Lower lobe of right lung (tissue), 2 donors: ENCODE measurements around the gene INO80D. TPM values are rescaled to one million over a fixed set of nuclear protein-coding genes. Genes with fewer than 3 reads are reported as not detected.
"Not testable (repeated sequence)": the region's sequence is repeated elsewhere in the genome, so short reads cannot be mapped to it uniquely, and the experiment has no call there.

Experiments
- ATAC-seq, 2 donors: fragments of 200-7000 bp; cut with Tn5 transposase; one replicate each; pipeline ENCODE4 v1.9.1; 2020 to 2022; ENCODE audit warnings: mild to moderate bottlenecking in 2 of 2, moderate library complexity in 2 of 2
- DNase-seq: peaks from one replicate; pipeline ENCODE4 v3.0.0-alpha.2; 2020
- H3K27ac ChIP-seq: fragments of 200-600 bp; one replicate; pipeline ENCODE4 v1.8.0; 2022
- H3K27me3 ChIP-seq: fragments of 200-600 bp; one replicate; pipeline ENCODE4 v1.8.0; 2022; ENCODE audit warnings: low read depth
- H3K36me3 ChIP-seq: fragments of 200-600 bp; one replicate; pipeline ENCODE4 v1.8.0; 2022; ENCODE audit warnings: mild to moderate bottlenecking
- H3K4me1 ChIP-seq: fragments of 200-600 bp; one replicate; pipeline ENCODE4 v1.8.0; 2022
- H3K4me3 ChIP-seq: fragments of 200-600 bp; one replicate; pipeline ENCODE4 v1.8.0; 2022; ENCODE audit warnings: mild to moderate bottlenecking
- H3K9me3 ChIP-seq: fragments of 200-600 bp; one replicate; pipeline ENCODE4 v1.8.0; 2022
- intact Hi-C: fragments of 100-400 bp; cut with DNase I; formaldehyde crosslinking; loops from one replicate; pipeline ENCODE4 v1.11.0; 2022
- total RNA-seq: library from RNA; stranded (reverse); fragmentation: NEBNext Ultra II Directional; extraction: Animal tissue kit (Norgen Biotek cat#: 25700); gene quantifications from one replicate; pipeline ENCODE4 v1.2.1, GENCODE V29; 2021
- TF ChIP-seq, protein P1 (sequence below): fragments of 200-600 bp; IDR thresholded peaks from one replicate; pipeline ENCODE4 v1.8.0; 2022; ENCODE audit warnings: antibody characterized with exemption, mild to moderate bottlenecking
- donor health status: DM: no; HTN: yes; CAD: no; lungs with severe emphysema.

Gene INO80D
- total RNA-seq, 1 donor from 2014 or later = 26.0 TPM

DNA sequence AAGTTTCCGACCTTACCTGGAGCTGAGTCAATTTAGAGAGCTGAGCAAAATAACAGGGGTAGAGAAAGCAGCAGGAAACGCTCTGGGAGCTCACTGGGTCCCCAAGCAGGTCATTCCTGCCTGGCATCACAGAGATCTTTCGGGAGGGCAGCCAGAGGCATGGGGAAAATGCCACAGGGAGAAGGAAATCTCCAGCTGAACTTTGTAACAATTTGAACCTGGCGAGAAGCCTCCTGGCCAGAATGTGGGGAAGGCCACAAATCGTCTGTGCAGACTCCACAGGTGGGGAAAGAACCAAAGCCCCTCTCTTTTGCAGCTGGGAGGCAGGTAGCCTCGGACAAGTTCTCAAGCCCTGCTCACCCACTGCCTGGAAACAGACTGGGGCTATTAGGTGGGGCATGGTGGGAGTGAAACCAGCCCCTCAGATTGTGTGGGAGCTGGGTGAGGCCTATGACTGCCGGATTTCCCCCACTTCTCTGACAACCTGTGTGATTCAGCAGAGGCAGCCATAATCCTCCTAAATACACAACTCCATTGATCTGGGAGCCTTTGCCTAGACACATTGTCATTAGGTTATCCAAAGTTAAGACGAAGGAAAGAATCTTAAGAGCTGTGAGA lies 53.9 kb downstream of the INO80D start:
- intact Hi-C loops = no loop called here
- Histone ChIP-seq H3K9me3 (no peaks in the 10 kb centered on the region), H3K27me3 (no peaks in the 10 kb centered on the region), H3K4me1 (no peaks in the 10 kb centered on the region), H3K36me3 (peaks cover 39% of the 10 kb centered on the region), H3K27ac (no peak overlapping the region), H3K4me3 (no peak overlapping the region)
- TF ChIP-seq, protein P1, sequence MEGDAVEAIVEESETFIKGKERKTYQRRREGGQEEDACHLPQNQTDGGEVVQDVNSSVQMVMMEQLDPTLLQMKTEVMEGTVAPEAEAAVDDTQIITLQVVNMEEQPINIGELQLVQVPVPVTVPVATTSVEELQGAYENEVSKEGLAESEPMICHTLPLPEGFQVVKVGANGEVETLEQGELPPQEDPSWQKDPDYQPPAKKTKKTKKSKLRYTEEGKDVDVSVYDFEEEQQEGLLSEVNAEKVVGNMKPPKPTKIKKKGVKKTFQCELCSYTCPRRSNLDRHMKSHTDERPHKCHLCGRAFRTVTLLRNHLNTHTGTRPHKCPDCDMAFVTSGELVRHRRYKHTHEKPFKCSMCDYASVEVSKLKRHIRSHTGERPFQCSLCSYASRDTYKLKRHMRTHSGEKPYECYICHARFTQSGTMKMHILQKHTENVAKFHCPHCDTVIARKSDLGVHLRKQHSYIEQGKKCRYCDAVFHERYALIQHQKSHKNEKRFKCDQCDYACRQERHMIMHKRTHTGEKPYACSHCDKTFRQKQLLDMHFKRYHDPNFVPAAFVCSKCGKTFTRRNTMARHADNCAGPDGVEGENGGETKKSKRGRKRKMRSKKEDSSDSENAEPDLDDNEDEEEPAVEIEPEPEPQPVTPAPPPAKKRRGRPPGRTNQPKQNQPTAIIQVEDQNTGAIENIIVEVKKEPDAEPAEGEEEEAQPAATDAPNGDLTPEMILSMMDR = no peak
- DNase-seq = no peak
- ATAC-seq = no peak

DNA sequence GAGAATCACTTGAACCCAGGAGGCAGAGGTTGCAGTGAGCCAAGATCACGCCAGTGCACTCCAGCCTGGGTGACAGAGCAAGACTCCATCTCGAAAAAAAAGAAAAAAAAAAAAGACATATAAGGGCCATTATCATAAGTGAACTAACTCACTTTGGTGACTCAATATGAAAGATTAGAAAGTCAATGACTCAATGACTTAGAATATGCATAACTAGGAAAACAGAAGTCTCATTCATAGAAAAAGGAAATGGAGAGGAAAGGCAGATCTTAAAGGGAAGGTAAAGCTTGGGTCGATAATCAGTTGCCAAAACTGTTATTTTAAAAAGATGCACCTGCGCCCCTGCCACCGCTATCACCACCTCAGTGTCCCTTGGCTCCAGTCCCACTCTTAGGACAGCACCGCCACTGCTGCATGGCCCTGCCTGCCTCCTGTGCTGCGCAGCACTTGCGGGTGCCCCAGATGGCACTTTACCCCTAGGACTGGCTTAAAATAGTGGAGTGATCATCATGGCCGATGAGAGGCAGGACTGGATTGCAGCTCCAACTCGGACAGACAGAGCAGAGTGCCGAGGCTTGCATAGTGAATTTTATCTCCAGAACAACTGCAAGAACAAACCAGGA lies 54.7 kb downstream of the INO80D start:
- no peak for DNase-seq
- intact Hi-C loops = no loop called here
- Histone ChIP-seq H3K4me1 (no peaks in the 10 kb centered on the region), H3K27me3 (no peaks in the 10 kb centered on the region), H3K9me3 (no peaks in the 10 kb centered on the region), H3K27ac (no peak overlapping the region), H3K4me3 (no peak overlapping the region), H3K36me3 (peaks cover 36% of the 10 kb centered on the region)
- ATAC-seq = no peak
- TF ChIP-seq, protein P1 = no peak

DNA sequence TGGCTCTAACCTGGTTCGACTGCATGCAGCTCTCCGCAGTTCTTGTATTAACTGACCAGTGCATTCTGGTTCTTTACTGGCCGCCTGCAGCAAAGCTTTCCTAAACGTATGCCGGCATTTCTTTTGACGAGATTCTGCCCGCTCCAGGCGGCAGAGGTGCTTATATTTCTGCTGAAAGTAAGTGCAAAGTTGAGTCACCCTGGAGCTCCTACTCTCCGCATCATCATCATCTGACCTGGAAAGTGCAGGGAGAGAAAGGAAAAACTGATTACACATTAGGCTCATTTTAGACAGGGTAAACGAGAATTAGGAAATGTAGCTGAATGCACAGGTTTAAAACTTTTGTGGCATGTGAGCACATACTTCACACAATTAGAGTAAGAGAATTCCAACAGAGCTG lies 57.9 kb downstream of the INO80D start:
- intact Hi-C loops = no loop called here
- H3K27me3 ChIP-seq = no peaks in the 10 kb centered on the region
- no peak for ATAC-seq
- DNase-seq = no peak
- H3K4me1 ChIP-seq = no peaks in the 10 kb centered on the region
- TF ChIP-seq, protein P1 = no peak
- H3K27ac ChIP-seq = no peak overlapping the region
- H3K9me3 ChIP-seq = no peaks in the 10 kb centered on the region
- H3K4me3 ChIP-seq = no peak overlapping the region
- peaks cover 48% of the 10 kb centered on the region for H3K36me3 ChIP-seq

DNA sequence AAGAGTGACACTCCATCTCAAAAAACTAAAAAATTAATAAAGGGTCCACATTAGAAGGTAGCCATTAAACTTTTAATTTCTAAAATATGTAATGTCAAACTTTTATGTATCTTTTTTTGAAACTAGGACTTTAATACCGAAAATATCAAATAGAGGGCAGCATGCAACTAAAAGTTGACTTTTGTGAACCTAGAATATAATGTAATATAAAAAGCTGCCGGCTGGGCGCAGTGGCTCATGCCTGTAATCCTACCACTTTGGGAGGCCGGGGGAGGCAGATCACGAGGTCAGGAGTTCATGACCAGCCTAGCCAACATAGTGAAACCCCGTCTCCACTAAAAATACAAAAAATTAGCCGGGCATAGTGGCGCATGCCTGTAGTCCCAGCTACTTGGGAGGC lies 62.8 kb downstream of the INO80D start:
- Histone ChIP-seq H3K27ac (no peak overlapping the region), H3K4me3 (no peak overlapping the region), H3K9me3 (no peaks in the 10 kb centered on the region), H3K36me3 (peaks cover 53% of the 10 kb centered on the region), H3K4me1 (no peaks in the 10 kb centered on the region), H3K27me3 (no peaks in the 10 kb centered on the region)
- TF ChIP-seq, protein P1 = no peak
- DNase-seq (no peak), ATAC-seq (no peak)
- intact Hi-C loops = no loop called here

DNA sequence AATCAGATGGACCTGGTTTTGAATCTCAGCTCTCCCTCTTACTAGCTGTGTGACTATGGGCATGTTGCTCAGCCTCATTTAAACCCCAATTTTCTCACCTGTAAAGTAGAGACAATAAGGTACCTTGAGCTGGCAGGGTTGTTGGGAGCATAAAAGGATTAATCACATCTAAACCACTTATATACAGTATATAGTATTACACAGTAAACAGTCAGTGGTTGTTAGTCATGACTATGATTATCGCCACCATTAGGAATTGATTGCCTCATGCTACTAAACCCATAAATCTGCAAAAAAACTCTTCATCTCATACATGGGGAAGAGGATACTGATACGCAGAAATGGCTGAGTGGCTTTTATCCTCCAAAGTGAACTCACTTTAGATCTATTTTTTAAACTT lies 65.8 kb downstream of the INO80D start:
- no peak for ATAC-seq
- Histone ChIP-seq H3K27me3 (no peaks in the 10 kb centered on the region), H3K27ac (no peak overlapping the region), H3K4me1 (no peaks in the 10 kb centered on the region), H3K4me3 (no peak overlapping the region), H3K9me3 (no peaks in the 10 kb centered on the region), H3K36me3 (peaks cover 56% of the 10 kb centered on the region)
- DNase-seq = no peak
- TF ChIP-seq, protein P1 = no peak
- intact Hi-C loops = no loop called here

DNA sequence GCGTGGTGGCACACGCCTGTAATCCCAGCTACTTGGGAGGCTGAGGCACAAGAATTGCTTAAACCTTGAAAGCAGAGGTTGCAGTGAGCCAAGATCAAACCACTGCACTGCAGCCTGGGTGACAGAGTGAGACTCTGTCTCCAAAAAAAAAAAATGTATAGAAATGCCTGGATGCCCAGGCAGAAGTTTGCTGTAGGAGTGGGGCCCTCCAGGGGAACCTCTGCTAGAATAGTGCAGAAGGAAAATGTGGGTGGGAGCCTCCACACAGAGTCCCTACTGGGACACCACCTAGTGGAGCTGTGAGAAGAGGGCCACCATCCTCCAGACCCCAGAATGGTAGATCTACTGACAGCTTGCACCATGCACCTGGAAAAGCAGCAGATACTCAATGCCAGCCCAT lies 70.2 kb downstream of the INO80D start:
- H3K36me3 ChIP-seq = peaks cover 61% of the 10 kb centered on the region
- H3K27ac ChIP-seq, intact Hi-C loops, H3K27me3 ChIP-seq, H3K4me1 ChIP-seq, H3K4me3 ChIP-seq, DNase-seq, H3K9me3 ChIP-seq, ATAC-seq: not testable (repeated sequence)
